Suprapubic skin (tissue), 4 donors: ENCODE data around the gene RAD51C. TPM values are rescaled to one million over a fixed set of nuclear protein-coding genes. Genes with fewer than 3 reads are reported as not detected.

ENCODE experiments used
- DNase-seq, 2 donors: peaks; one replicate each; pipeline ENCODE4 v3.0.0-alpha.2; 2019; ENCODE audit warnings: low spot score in 2 of 2
- H3K27ac ChIP-seq: fragments of 200-600 bp; sonication (generic); one replicate; pipeline ENCODE4 v1.5.1; 2019
- H3K27me3 ChIP-seq: fragments of 200-600 bp; sonication (generic); one replicate; pipeline ENCODE4 v1.5.1; 2019
- H3K36me3 ChIP-seq: fragments of 200-600 bp; sonication (generic); one replicate; pipeline ENCODE4 v1.5.1; 2019
- H3K4me1 ChIP-seq: fragments of 200-600 bp; sonication (generic); one replicate; pipeline ENCODE4 v1.5.1; 2019
- H3K4me3 ChIP-seq: fragments of 200-600 bp; sonication (generic); one replicate; pipeline ENCODE4 v1.5.1; 2019; ENCODE audit warnings: mild to moderate bottlenecking
- H3K9me3 ChIP-seq: fragments of 200-600 bp; sonication (generic); one replicate; pipeline ENCODE4 v1.5.1; 2019
- CTCF ChIP-seq, 2 donors: fragments of 200-600 bp in 1 of 2; fragments of 450-650 bp in 1 of 2; sonication (generic) in 1 of 2; IDR thresholded peaks; one replicate each; pipeline ENCODE4 v1.5.1; 2016 to 2019; ENCODE audit warnings: antibody characterized with exemption in 2 of 2, mild to moderate bottlenecking in 1 of 2, moderate library complexity in 1 of 2
- EP300 ChIP-seq: sonication (generic); formaldehyde crosslinking; IDR thresholded peaks from one replicate; pipeline ENCODE4 v1.6.1; 2017; ENCODE audit warnings: antibody characterized with exemption
- POLR2A ChIP-seq, 2 donors: fragments of 450-650 bp; IDR thresholded peaks; one replicate each; pipeline ENCODE4 v1.6.1; 2017; ENCODE audit warnings: antibody characterized with exemption in 2 of 2, mild to moderate bottlenecking in 2 of 2, moderate library complexity in 2 of 2
- POLR2AphosphoS5 ChIP-seq, 3 donors: sonication (generic); formaldehyde crosslinking; IDR thresholded peaks; one replicate each; pipeline ENCODE4 v1.6.1; 2017; ENCODE audit warnings: antibody characterized with exemption in 3 of 3
- WGBS: methylation state at CpG from one replicate; pipeline ENCODE4 v1.1.5; 2018; 5-methylcytosine and 5-hydroxymethylcytosine counted together
- total RNA-seq, 4 donors: library from RNA; depleted of rRNA; stranded (reverse); fragments of >200 nt; gene quantifications; one replicate each; pipeline ENCODE4 v1.1.0, GENCODE V29; 2016

The RAD51C gene
- total RNA-seq, 4 donors from 2014 or later = 9.5 to 21.2 (median 11.8) TPM

DNA sequence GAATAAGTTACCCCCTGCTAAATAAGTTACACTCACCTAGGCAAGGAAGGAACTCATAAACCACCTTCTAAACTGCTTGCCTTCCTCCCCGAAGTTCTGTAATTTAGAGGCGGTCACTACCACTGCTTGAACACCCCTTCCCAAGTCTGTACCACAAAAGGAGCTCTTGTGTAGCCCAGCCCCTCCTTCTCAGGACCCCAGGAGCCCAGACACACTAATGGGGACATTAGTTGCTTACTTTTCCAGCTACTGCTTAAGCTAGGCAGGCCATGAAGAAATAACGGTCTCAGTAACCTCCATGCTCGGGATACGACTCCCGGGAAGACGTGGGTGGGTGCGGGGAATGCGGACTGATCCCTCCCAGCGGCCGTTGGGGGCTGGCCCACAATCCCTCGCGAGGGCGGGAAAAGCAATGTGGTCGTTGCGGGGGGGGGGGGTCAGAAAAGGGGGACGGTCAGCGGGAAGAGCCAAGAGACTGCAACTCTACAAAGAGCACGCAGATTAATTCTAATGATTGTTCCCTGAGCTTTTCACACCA lies 632 bp upstream of the RAD51C start, which contains the start of gene TEX14:
Gene TEX14, minus strand, starts transcription at position 345 of the 538 bp plus-strand sequence. CDS start 40,044 bp downstream, outside the sequence.
- H3K4me3 ChIP-seq = peak within 1 kb of the TSS; percentile 70
- H3K9me3 ChIP-seq = no peaks in the 10 kb centered on the region
- peak within 1 kb of the TSS; percentile 81 for H3K27ac ChIP-seq
- no peak for DNase-seq
- WGBS = 82% methylated on average over 19 of the region's 19 CpGs
- TF ChIP-seq POLR2AphosphoS5 (IDR thresholded peaks at IDR 0.05) (no peak), CTCF (IDR thresholded peaks at IDR 0.05) (no peak), EP300 (no peak)
- H3K27me3 ChIP-seq = no peaks in the 10 kb centered on the region
- H3K36me3 ChIP-seq = no peaks in the 10 kb centered on the region
- peaks cover 16% of the 10 kb centered on the region for H3K4me1 ChIP-seq

DNA sequence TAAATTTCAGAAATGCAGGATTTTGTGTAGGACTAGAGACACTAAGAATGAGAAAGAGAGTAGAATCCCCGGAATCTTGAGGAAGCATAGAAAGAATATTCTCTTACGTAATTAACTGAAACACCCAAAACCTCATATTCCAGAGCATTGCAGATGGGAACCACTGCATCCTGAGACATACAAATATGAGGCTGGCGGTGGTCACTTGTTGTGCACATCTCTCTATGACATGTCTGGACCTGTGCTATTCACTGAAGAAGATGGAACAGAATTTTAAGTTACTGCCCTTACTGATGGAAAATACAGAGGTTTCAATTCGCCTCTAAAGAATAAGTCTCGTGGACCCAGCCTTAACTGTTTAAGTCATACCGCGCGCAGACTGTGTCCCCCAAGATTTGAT lies 806 bp downstream of the RAD51C start:
- DNase-seq = no peak
- H3K27ac ChIP-seq = peak overlapping the region; percentile 81
- TF ChIP-seq EP300 = no peak
- TF ChIP-seq POLR2AphosphoS5 (IDR thresholded peaks at IDR 0.05) = no peak
- no peak for TF ChIP-seq POLR2A (IDR thresholded peaks at IDR 0.05)
- TF ChIP-seq CTCF (IDR thresholded peaks at IDR 0.05) = no peak
- no peaks in the 10 kb centered on the region for H3K27me3 ChIP-seq
- no peaks in the 10 kb centered on the region for H3K9me3 ChIP-seq
- peak overlapping the region; percentile 70 for H3K4me3 ChIP-seq
- peaks cover 16% of the 10 kb centered on the region for H3K4me1 ChIP-seq
- no peaks in the 10 kb centered on the region for H3K36me3 ChIP-seq
- 54% methylated on average over 8 of the region's 8 CpGs for WGBS

DNA sequence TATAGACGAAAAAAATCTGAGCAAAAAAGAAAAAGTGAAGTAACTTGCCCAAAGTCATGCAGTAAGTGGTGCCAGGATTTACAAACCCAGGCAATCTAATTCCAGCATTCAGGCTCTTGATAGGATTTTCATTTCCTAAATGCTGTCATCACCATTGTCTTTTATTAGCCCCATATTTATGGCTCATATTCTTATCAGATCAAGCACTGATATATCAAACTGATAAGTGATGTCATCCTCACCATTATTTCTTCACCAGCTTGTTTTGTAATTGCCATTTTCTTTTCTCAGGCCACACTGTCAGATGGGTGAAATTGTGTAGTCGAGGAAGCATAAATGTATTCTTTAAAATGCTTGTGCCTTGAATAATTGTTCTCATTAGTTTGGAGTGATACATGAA lies 1.3 kb downstream of the RAD51C start:
- TF ChIP-seq POLR2A (IDR thresholded peaks at IDR 0.05) = no peak
- TF ChIP-seq EP300 = no peak
- no peak for TF ChIP-seq CTCF (IDR thresholded peaks at IDR 0.05)
- TF ChIP-seq POLR2AphosphoS5 (IDR thresholded peaks at IDR 0.05) = no peak
- no peak for DNase-seq
- Histone ChIP-seq H3K27ac (no peak overlapping the region), H3K27me3 (no peaks in the 10 kb centered on the region), H3K4me1 (peaks cover 16% of the 10 kb centered on the region), H3K36me3 (no peaks in the 10 kb centered on the region), H3K4me3 (no peak overlapping the region), H3K9me3 (no peaks in the 10 kb centered on the region)
- 64% methylated on average over 2 of the region's 2 CpGs for WGBS

- no peaks in the 10 kb centered on the region for H3K36me3 ChIP-seq
- H3K27me3 ChIP-seq = no peaks in the 10 kb centered on the region
- H3K4me1 ChIP-seq = peaks cover 16% of the 10 kb centered on the region
- no peak overlapping the region for H3K27ac ChIP-seq
- no peaks in the 10 kb centered on the region for H3K9me3 ChIP-seq
- no peak overlapping the region for H3K4me3 ChIP-seq
- TF ChIP-seq POLR2A (IDR thresholded peaks at IDR 0.05) (no peak), EP300 (no peak), CTCF (IDR thresholded peaks at IDR 0.05) (no peak), POLR2AphosphoS5 (IDR thresholded peaks at IDR 0.05) (no peak)
- DNase-seq = no peak
- WGBS = 88% methylated on average over 8 of the region's 8 CpGs
Observed at GRCh38 chr17:58694302-58694701, 1.9 kb downstream of the RAD51C start.

GRCh38 chr17:58694826-58695225 lies 2.4 kb downstream of the RAD51C start:
- no peak overlapping the region for H3K27ac ChIP-seq
- H3K4me1 ChIP-seq = peaks cover 16% of the 10 kb centered on the region
- no peaks in the 10 kb centered on the region for H3K27me3 ChIP-seq
- H3K9me3 ChIP-seq = no peaks in the 10 kb centered on the region
- no peak overlapping the region for H3K4me3 ChIP-seq
- TF ChIP-seq CTCF (IDR thresholded peaks at IDR 0.05) (no peak), POLR2A (IDR thresholded peaks at IDR 0.05) (no peak), POLR2AphosphoS5 (IDR thresholded peaks at IDR 0.05) (no peak), EP300 (no peak)
- 90% methylated on average over 1 of the region's 1 CpG for WGBS
- no peak for DNase-seq
- peaks cover 5% of the 10 kb centered on the region for H3K36me3 ChIP-seq
